Germinal center (tissue), 1 donor: Measurements from ENCODE around the gene HDGFL2.

Source experiments
- DNase-seq: peaks from one replicate; pipeline ENCODE4 v3.0.0; 2012; ENCODE audit warnings: mixed read lengths, low spot score

HDGFL2 gene

GRCh38 chr19:4445963-4446703 lies 26.0 kb upstream of the HDGFL2 start:
- no peak for DNase-seq

DNA sequence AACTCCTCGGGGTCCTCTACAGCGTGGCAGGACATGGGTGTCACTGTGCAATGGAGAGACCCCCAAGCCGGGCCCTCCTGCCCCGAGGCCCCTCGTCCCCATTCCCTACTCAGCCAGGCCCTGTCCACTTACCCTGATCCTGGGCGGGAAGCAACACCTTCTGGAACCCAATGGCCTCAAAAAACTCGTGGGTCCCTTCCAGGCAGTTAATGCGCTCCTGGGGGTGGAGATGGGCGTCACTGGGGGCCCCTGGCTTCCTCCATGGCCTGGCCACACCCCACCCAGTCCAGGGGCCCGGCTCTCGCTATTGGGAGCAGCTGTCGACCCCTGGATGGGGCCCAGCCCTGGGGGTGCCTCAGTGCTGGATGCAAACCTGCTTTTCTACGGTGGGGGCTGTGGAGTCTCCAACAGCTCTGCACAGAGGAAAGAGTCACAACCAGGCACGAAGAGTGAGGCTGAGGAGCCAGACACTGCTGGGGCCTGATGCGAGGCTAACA lies 25.3 kb upstream of the HDGFL2 start:
- no peak for DNase-seq

GRCh38 chr19:4447327-4448146 lies 24.6 kb upstream of the HDGFL2 start:
- no peak for DNase-seq

- no peak for DNase-seq
These were observed 23.7 kb upstream of the HDGFL2 start for GRCh38 chr19:4448147-4448985.

DNA sequence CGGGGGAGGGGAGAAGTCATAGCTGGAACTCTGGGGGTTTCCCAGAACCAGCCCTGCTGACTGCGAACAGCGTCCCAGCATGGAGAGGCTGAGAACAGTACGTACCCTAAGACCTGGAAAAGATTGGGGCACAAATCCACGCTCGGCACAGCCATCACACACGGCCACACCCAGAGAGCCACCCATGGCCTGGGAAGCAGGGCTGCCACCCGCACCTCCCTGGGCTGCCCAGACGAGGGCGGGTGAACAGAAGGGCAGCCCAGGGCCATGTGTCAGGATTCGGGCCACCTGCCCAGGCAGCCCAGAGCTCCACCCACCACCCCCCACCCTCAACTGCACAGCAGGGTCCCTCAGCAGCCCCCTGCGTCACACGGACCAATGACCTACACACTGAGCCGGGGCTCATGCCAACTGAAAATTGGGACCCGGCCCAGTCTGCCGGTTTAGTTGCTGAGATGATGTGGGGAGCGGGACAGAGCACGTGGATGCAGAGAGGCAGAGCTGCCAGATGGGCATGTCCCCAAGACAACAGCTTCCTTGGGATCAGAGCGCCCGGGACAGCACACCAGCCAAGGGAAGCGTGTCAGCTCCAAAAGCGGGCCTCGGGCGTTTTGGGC lies 23.0 kb upstream of the HDGFL2 start:
- DNase-seq, result no peak

DNA sequence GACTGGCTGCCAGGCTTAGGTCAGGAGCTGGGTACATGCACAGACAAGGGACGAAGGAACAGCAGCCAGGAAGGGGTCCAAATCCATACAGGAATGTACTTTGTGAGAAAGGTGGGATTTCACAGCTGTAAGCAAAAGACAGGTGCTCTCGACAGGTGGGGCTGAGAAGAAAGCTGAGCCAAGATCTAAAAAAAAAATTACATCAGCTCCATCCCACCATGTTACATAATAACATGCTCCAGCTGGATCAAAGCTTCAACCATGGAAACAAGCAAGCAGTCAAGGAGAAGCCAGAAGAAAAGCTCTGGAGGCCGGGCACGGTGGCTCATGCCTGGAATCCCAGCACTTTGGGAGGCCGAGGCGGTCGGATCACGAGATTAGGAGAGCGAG lies 22.5 kb upstream of the HDGFL2 start:
- DNase-seq, result no peak

GRCh38 chr19:4452230-4452990 lies 19.7 kb upstream of the HDGFL2 start:
- no peak for DNase-seq

DNA sequence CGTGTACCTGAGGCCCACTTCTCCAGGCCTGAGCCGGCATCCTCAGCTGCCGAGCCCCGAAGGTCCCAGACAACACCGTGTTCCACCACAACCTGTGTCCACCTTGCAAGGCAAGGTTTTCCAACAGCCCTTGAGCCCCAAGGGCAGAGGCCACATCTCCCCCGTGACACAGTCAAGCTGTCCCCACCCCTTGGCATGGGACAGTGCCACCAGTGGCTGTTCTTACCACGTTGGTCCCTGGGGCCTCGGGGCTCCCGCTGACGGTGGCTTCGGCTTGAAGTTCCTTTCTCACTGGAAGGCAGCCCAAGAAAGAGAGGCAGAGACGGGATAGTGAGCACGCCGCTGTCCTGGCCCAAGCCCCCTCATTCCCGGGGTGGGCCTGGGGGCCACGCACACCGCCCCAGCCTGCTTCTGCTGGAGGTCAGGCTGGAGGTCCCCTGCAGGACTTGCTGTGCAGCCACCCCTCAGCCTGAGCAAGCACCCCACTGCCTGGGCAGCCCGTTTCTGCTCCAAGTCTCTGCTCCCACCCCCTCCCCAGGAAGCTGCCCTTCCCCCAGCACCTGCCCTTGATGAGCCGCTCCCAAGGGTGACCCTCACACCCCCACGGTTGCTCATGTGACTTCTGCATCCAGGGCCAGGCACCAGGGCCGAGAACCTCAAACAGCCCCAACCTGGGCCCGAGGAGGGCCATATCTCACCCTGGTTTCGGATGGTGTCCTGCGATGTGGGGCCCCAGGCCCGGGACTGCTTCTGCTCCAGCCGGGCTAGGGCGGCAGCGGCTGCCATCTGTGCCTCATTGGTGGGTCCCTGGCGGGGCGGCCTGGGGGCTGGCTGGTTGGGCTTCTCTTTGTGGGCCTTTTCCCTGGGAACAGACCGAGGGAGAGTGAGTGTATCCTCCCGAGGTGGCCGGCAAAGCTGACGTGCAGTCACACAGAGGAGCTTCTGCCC lies 18.6 kb upstream of the HDGFL2 start:
- DNase-seq, result no peak

DNA sequence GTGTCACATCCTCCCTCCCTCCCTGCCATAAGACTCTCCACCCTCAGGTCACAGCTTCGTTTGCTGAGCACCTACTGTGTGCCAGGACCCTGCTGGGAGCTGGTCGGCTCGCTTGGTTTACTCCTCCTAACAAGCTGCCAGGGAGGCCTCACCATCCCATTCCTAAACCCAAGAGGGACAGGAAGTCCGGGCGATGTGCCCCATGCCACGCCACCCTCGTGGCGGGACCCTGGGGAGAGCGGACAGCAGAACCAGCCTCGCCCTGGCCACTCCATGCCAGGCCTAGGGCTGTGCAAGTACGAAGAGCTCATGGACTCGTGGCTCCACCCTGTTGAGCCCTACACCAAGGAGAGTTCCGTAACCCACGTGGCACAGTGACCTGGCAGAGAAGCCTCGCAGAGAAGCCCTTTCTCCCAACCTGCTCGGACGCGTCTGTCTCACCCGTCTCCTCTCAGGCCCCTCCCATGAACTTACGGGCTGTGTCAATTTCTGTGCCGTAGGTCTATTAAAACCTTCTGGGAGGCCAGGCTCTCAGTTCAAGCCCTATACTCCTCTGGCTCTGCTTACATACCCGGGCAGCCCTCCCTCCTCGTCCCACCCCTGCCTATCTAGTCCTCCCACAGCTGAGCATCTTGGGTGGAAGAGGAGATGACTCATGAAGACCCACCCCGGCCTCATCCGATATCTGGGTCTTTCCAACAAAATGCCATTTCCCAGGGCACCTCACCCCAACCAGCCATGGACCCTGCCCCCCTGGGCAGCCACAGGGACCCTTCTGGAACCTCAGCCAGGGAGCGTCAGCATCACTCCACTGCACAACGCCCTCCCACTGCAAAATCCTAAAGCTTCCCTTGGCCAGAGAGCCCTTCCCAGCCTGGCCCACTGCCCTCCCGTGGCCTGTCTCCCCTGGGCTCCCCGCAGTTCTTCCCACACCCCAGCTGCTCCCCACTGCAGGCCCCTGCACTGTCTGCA lies 17.1 kb upstream of the HDGFL2 start:
- no peak for DNase-seq

DNA sequence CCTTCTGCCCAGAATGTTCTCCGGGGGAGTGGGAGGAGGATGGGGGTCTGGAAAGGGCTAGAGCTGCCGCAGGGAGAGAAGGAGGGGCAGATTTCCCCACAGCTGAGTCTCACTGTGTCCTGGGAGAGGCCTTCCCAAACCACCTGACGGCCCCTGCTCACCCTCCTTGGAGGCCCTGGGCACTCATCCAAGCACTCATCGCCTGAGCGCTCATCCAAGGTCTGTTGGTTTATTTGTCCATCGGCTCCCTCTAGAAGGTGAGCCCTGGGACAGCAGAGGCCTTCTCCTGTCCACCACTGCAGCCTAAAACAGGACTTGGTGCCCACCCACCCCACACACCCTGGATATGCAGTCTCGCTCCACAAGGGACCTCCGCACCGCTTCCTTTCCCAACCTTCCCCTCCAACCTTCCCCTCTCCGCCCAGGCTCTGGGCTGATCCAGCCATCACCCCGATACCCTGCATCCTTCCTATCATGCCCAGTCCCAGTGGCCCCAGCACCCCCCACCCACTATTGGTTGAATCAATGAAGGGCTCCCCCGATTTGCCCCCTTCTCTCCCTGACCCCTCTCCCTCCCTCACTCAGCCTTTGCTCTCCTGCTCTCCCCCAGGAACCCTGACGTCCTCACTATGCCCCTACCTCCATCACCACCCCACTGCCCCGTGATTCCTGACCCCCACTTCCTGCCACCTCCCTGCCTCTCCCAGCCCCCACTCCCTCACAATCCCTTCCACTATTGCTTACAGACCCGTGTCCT lies 16.2 kb upstream of the HDGFL2 start:
- no peak for DNase-seq

- DNase-seq, result no peak
These were observed 15.6 kb upstream of the HDGFL2 start for GRCh38 chr19:4456476-4456842.

DNA sequence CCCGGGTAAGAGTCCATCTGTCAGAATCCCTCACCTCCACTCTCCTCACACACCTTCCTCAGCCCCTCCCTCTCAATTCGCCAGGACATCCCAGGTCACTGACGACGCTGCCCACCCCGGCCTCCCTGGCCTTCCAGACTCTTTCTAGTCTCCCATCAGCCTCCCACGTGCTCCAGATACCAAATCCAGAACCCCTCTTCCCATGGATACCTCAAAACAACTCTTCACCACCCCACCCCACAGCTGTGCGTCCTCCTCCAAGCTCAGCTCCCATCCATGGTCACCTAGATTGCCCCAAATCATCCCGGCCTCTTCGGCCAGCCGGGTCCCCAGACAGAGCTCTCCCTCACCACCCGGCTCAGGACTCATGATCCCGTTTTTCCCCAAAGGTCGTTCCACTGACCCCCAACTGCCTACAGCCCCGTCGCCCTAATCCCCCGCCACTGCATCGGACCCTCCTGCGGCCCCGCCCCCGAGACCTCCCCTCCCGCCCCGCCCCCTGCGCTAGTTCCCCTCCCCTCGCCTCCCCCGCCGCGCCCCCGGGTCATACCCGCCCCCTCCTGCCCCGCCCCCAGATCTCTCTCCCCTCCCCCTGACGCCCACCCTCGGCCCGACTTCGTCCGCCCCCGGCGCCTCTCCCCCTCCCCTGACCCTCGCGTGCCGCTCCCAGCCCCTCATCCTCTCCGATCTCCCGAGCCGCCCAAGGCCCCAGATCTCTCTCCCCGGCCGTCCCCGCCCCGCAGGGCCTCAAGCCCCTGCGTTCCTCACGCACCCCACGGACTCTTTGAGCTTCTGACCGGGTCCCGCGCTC lies 15.0 kb upstream of the HDGFL2 start:
- DNase-seq, result peak; percentile 83

DNA sequence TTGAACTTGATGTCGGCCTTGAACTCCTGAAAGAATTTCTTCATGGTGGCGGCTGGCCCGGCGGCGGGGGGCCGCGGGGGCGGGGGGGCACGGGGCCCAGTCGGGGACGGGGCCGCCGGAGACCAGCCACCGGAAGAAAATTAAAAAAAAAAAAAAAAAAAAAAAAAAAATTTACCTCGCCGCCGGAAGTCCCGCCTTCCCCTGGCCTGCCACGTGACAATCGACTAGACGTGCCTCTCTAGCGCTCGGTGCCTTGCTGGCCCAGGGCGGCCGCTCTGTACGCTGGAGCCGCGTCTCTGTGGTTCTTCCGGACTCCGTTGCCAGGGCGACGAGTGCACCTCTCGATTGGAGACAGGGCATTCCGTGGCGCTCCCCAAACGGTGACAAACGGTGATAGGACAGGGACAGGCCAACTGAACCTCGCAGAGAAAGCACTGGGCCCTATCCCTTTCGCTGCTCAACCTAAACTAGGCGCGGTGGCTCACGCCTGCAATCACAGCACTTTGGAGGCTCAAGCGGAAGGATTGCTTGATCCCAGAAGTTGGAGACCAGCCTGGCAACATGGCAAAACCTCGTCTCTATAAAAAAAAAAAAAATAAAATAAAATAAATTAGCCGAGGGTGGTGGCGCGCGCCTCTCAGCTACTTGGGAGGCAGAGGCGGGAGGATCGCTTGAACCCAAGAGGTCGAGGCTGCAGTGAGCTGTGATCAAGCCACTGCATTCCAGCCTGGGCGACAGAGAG lies 14.3 kb upstream of the HDGFL2 start, which contains the start of gene UBXN6:
Gene UBXN6, minus strand, starts transcription at position 141 of the 742 bp plus-strand sequence. Its CDS starts 97 bp downstream, at position 44.
- DNase-seq, result peak; percentile 97

GRCh38 chr19:4464815-4465581 lies 7.1 kb upstream of the HDGFL2 start:
- no peak for DNase-seq

DNA sequence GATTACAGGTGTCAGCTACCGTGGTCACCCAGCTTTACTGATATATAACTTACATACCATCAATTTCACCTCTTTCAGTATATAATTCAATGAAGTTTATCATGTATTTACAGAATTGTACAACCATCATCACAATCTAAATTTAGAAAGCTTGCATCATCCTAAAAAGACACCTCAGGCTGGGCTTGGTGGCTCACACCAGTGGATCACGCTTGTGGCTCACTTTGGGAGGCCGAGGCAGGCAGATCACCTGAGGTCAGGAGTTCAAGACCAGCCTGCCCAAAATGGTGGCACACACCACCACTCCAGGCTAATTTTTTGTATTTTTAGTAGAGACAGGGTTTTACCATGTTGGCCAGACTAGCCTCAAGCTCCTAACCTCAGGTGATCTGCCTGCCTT lies 4.3 kb upstream of the HDGFL2 start:
- DNase-seq, result no peak
